Measurements from ENCODE around the gene MAVS.
"Not testable (repeated sequence)": the region's sequence is repeated elsewhere in the genome, so short reads cannot be mapped to it uniquely, and the experiment has no call there.

MAVS gene

GRCh38 chr20:3896853-3897583 lies 50.4 kb downstream of the MAVS start:
- peaks cover 5% of the 10 kb centered on the region; the same call in 1 of the 2 replicates for H3K4me1 ChIP-seq

DNA sequence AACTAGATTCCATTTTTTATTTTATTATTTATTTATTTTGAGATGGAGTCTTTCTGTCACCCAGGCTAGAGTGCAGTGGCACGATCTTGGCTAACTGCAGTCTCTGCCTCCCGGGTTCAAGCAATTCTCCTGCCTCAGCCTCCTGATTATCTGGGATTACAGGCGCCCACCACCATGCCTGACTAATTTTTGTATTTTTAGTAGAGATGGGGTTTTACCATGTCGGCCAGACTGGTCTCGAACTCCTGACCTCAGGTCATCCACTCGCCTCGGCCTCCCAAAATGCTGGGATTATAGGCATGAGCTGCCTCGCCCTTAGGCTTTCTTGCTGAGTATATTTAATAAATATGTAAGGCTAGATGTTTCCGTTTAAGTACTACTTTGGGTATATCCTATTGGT lies 51.5 kb downstream of the MAVS start:
- H3K27me3 ChIP-seq; H3K4me3 ChIP-seq (ENCODE audit: low read depth, low read length); H3K9me3 ChIP-seq; DNase-seq; H3K4me1 ChIP-seq: not testable (repeated sequence)
- peaks cover 28% of the 10 kb centered on the region for H3K36me3 ChIP-seq

More at GRCh38 chr20:3896853-3897583, 50.4 kb downstream of the MAVS start:
- no peak for DNase-seq
- no peaks in the 10 kb centered on the region for H3K27me3 ChIP-seq
- TF ChIP-seq CTCF (IDR thresholded peaks at IDR 0.05; ENCODE audit: low read depth, low read length) = no peak
- H3K36me3 ChIP-seq = peaks cover 32% of the 10 kb centered on the region
- H3K4me3 ChIP-seq (ENCODE audit: low read depth, low read length) = no peak overlapping the region
- H3K9me3 ChIP-seq = no peaks in the 10 kb centered on the region

DNA sequence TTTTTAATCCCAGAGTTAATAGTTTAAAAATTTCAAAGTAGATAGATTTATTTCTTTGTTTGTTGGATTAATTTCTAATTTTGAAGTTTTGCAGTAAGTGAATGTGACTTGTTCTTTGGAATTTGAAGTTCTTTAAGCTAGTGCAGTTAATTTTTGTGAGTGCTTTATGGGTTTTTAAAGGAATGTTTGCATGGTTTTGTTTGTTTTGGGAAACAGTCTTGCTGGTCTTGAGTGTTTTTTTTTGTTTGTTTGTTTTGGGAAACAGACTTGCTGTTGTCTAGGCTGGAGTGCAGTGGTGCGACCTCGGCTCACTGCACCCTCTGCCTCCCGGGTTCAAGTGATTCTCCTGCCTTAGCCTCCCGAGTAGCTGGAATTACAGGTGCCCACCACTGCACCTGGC lies 52.0 kb downstream of the MAVS start:
- TF ChIP-seq CTCF (IDR thresholded peaks at IDR 0.05; ENCODE audit: low read depth, low read length) = no peak
- no peaks in the 10 kb centered on the region for H3K4me1 ChIP-seq
- no peaks in the 10 kb centered on the region for H3K9me3 ChIP-seq
- no peaks in the 10 kb centered on the region for H3K27me3 ChIP-seq
- H3K4me3 ChIP-seq (ENCODE audit: low read depth, low read length) = no peak overlapping the region
- no peak for DNase-seq
- peaks cover 28% of the 10 kb centered on the region for H3K36me3 ChIP-seq

GRCh38 chr20:3900187-3900604 lies 53.6 kb downstream of the MAVS start:
- no peak for TF ChIP-seq CTCF (IDR thresholded peaks at IDR 0.05; ENCODE audit: low read depth, low read length)
- DNase-seq = no peak
- Histone ChIP-seq H3K9me3 (no peaks in the 10 kb centered on the region), H3K27me3 (no peaks in the 10 kb centered on the region), H3K4me3 (ENCODE audit: low read depth, low read length) (no peak overlapping the region), H3K36me3 (peaks cover 17% of the 10 kb centered on the region), H3K4me1 (no peaks in the 10 kb centered on the region)

DNA sequence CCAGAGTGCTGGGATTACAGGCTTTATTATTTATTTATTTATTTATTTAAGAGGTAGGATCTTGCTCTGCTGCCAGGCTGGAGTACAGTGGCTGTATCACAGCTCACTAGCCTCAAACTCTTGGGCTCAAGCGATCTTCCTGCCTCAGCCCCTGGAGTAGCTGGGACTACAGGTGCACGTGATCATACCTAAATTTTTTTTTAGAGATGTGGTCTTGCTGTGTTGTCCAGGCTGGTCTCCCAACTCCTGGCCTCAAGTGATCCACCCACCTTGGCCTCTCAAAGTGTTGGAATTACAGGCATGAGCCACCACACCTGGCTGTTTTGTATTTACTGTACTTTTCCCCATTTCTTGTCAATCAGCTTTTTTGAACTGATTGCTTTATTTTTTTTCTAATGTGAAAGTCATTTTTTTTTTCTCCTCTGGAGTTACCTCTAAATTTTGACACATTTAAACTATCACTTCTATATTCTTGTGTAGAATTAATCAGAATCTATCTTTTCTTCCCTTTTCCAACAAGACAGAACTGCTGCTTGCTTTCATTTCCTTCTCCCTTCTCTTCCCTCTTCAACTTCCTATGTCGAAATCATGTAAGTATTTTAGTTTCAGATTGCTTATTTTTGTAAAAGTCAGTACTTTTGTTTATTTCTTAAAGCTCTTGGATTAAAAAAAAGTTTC lies 54.5 kb downstream of the MAVS start:
- Histone ChIP-seq H3K36me3 (peaks cover 12% of the 10 kb centered on the region), H3K9me3 (no peaks in the 10 kb centered on the region), H3K27me3 (no peaks in the 10 kb centered on the region), H3K4me3 (ENCODE audit: low read depth, low read length) (no peak overlapping the region), H3K4me1 (no peaks in the 10 kb centered on the region)
- no peak for DNase-seq
- no peak for TF ChIP-seq CTCF (IDR thresholded peaks at IDR 0.05; ENCODE audit: low read depth, low read length)

DNA sequence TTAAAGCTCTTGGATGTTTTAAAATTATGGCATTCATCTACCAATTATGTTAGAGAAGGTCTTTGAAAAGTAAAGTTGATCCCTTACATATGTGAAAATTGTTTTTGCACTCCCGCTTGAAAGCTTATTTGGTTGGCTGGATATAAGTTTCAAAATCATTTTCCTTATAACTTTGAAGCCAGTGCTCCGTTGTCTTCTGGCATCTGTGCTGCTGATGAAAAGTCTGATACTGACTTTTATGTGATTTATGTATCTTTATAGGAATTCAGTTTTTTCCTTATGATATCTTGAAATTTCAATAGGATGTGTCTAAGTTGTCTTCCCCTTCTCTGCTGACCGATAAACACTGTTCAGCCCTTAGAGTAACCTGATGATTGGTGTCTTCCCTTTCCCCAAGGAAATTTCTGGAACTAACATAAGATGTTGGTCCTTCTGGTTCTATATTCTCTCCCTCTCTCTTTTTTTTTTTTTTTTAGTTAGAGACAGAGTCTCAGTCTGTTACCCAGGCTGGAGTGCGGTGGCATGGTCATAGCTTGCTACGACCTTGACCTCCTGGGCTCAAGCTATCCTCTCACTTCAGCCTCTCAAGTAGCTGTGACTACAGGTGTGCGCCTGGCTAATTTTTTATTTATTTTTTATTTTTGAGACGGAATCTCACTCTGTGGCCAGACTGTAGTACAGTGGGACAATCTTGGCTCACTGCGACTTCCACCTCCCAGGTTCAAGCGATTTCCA lies 55.2 kb downstream of the MAVS start:
- peaks cover 8% of the 10 kb centered on the region for H3K36me3 ChIP-seq
- H3K4me1 ChIP-seq = no peaks in the 10 kb centered on the region
- no peaks in the 10 kb centered on the region for H3K27me3 ChIP-seq
- no peak overlapping the region for H3K4me3 ChIP-seq (ENCODE audit: low read depth, low read length)
- no peak for TF ChIP-seq CTCF (IDR thresholded peaks at IDR 0.05; ENCODE audit: low read depth, low read length)
- DNase-seq = no peak
- H3K9me3 ChIP-seq = no peaks in the 10 kb centered on the region
